ENCODE measurements around the gene TTC34.

- TF ChIP-seq EP300 (IDR thresholded peaks at IDR 0.05) (no peak), POLR2A (IDR thresholded peaks at IDR 0.05) (no peak), CTCF (IDR thresholded peaks at IDR 0.05) (peak; percentile 31 to 64), POLR2AphosphoS5 (IDR thresholded peaks at IDR 0.05) (no peak)
These were observed 14.9 kb downstream of the TTC34 start for GRCh38 chr1:2786329-2787162.
